ENCODE results near the gene MAD1L1.

The MAD1L1 gene

GRCh38 chr7:2028733-2029132 is 204.0 kb downstream of the MAD1L1 start:
- no peak for TF ChIP-seq CTCF (conservative IDR thresholded peaks at IDR 0.05)
- TF ChIP-seq ZFX (IDR thresholded peaks at IDR 0.05), result no peak
- no peak overlapping the region for H3K27ac ChIP-seq

- TF ChIP-seq CTCF (conservative IDR thresholded peaks at IDR 0.05), result no peak
- no peak for TF ChIP-seq ZFX (IDR thresholded peaks at IDR 0.05)
Measured at GRCh38 chr7:2025188-2025587, 207.6 kb downstream of the MAD1L1 start.

GRCh38 chr7:2024567-2024918 is 208.2 kb downstream of the MAD1L1 start:
- no peak for TF ChIP-seq CTCF (conservative IDR thresholded peaks at IDR 0.05)
- no peak for TF ChIP-seq ZFX (IDR thresholded peaks at IDR 0.05)
- no peak overlapping the region for H3K27ac ChIP-seq

More at GRCh38 chr7:2025188-2025587, 207.6 kb downstream of the MAD1L1 start:
- H3K27ac ChIP-seq, result no peak overlapping the region

- H3K27ac ChIP-seq, result no peak overlapping the region
Measured at GRCh38 chr7:2023877-2024566, 208.7 kb downstream of the MAD1L1 start.

GRCh38 chr7:2022737-2023250 is 210.0 kb downstream of the MAD1L1 start:
- no peak overlapping the region for H3K27ac ChIP-seq
- no peak for TF ChIP-seq CTCF (conservative IDR thresholded peaks at IDR 0.05)
- no peak for TF ChIP-seq ZFX (IDR thresholded peaks at IDR 0.05)

More at GRCh38 chr7:2023877-2024566, 208.7 kb downstream of the MAD1L1 start:
- no peak for TF ChIP-seq CTCF (conservative IDR thresholded peaks at IDR 0.05)
- no peak for TF ChIP-seq ZFX (IDR thresholded peaks at IDR 0.05)

- TF ChIP-seq CTCF (conservative IDR thresholded peaks at IDR 0.05), result no peak
- no peak for TF ChIP-seq ZFX (IDR thresholded peaks at IDR 0.05)
- no peak overlapping the region for H3K27ac ChIP-seq
Measured at GRCh38 chr7:2022021-2022409, 210.7 kb downstream of the MAD1L1 start.

- no peak overlapping the region for H3K27ac ChIP-seq
- no peak for TF ChIP-seq ZFX (IDR thresholded peaks at IDR 0.05)
- TF ChIP-seq CTCF (conservative IDR thresholded peaks at IDR 0.05), result no peak
Measured at GRCh38 chr7:2019711-2020511, 212.8 kb downstream of the MAD1L1 start.

Measured in C4-2B (cell line).